ENCODE results near the gene EMILIN3. TPM values are rescaled to one million over a fixed set of nuclear protein-coding genes. Genes with fewer than 3 reads are reported as not detected.
A peak's percentile ranks its signal among the peaks of the same experiment; 100 is the strongest.

EMILIN3 gene
- total and polyA plus RNA-seq, 12 donors = 0.20 to 6.4 (median 2.8) TPM

GRCh38 chr20:41331731-41332130, 34.9 kb downstream of the EMILIN3 start:
- H3K4me3 ChIP-seq = no peak overlapping the region
- ATAC-seq (no peak), DNase-seq (no peak)
- TF ChIP-seq CTCF (IDR thresholded peaks at IDR 0.05) = no peak
- H3K27ac ChIP-seq = no peak overlapping the region
- H3K4me1 ChIP-seq = peaks cover 6 to 39% (median 30%) of the 10 kb centered on the region in 9 donors
- intact Hi-C loops (cut with DNase I) = loop anchor here in 6 of 10 donors (5.0 to 10.0 kb wide), 6 partner anchors 67 to 367 kb away; partner anchors contain the start of gene PLCG1 (in 2 of the 6)
- WGBS, 2 donors = 92 to 93% methylated on average over 4 of the region's 4 CpGs
- no peaks in the 10 kb centered on the region for H3K9me3 ChIP-seq
- H3K36me3 ChIP-seq = no peaks in the 10 kb centered on the region
- no peaks in the 10 kb centered on the region for H3K27me3 ChIP-seq

- Histone ChIP-seq H3K27me3 (no peaks in the 10 kb centered on the region), H3K27ac (no peak overlapping the region), H3K9me3 (no peaks in the 10 kb centered on the region), H3K4me1 (peaks cover 6 to 39% (median 30%) of the 10 kb centered on the region in 9 donors), H3K36me3 (no peaks in the 10 kb centered on the region), H3K4me3 (no peak overlapping the region)
- 89 to 90% methylated on average over 1 of the region's 1 CpG for WGBS, 2 donors
- intact Hi-C loops (cut with DNase I) = loop anchor here in 6 of 10 donors (5.0 to 10.0 kb wide), 6 partner anchors 66 to 366 kb away; partner anchors contain the start of gene PLCG1 (in 2 of the 6)
- no peak for TF ChIP-seq CTCF (IDR thresholded peaks at IDR 0.05)
- no peak for ATAC-seq
- no peak for DNase-seq
Measured at GRCh38 chr20:41330941-41331340, 35.7 kb downstream of the EMILIN3 start.

GRCh38 chr20:41330343-41330720, 36.3 kb downstream of the EMILIN3 start:
- no peaks in the 10 kb centered on the region for H3K27me3 ChIP-seq
- H3K4me1 ChIP-seq = peaks cover 6 to 36% (median 30%) of the 10 kb centered on the region in 9 donors
- peak overlapping the region in 8 of 10 donors; percentile 72 to 89 (median 78) for H3K27ac ChIP-seq
- intact Hi-C loops (cut with DNase I) = loop anchor here in 6 of 10 donors (5.0 to 10.0 kb wide), 6 partner anchors 66 to 366 kb away; partner anchors contain the start of gene PLCG1 (in 2 of the 6)
- no peaks in the 10 kb centered on the region for H3K9me3 ChIP-seq
- WGBS, 2 donors = 75 to 85% methylated on average over 5 of the region's 5 CpGs
- no peak overlapping the region for H3K4me3 ChIP-seq
- no peak for DNase-seq
- H3K36me3 ChIP-seq = no peaks in the 10 kb centered on the region
- ATAC-seq = no peak
- TF ChIP-seq CTCF (IDR thresholded peaks at IDR 0.05) = no peak

- DNase-seq = peak; percentile 68 to 74
- 33 to 47% methylated on average over 14 of the region's 14 CpGs for WGBS, 2 donors
- Histone ChIP-seq H3K27me3 (no peaks in the 10 kb centered on the region), H3K9me3 (no peaks in the 10 kb centered on the region), H3K27ac (peak overlapping the region; percentile 8 to 89 (median 76)), H3K4me1 (peaks cover 6 to 32% (median 25%) of the 10 kb centered on the region in 9 donors), H3K4me3 (peak overlapping the region in 1 of 10 donors; percentile 5), H3K36me3 (no peaks in the 10 kb centered on the region)
- peak; percentile 92 to 99 (median 98) for ATAC-seq
- TF ChIP-seq CTCF (IDR thresholded peaks at IDR 0.05) = no peak
- intact Hi-C loops (cut with DNase I) = loop anchor here in 7 of 10 donors (5.0 to 10.0 kb wide), 6 partner anchors 65 to 365 kb away; partner anchors contain the start of gene PLCG1 (in 2 of the 7)
Measured at GRCh38 chr20:41329435-41330342, 36.9 kb downstream of the EMILIN3 start.

Measured in heart right ventricle (tissue), 16 donors.